ENCODE data around the gene ALLC.

GRCh38 chr2:3670941-3671340 lies 12.9 kb downstream of the ALLC start:
- TF ChIP-seq CTCF (IDR thresholded peaks at IDR 0.05; ENCODE audit: poor library complexity) (no peak), EZH2 (IDR thresholded peaks at IDR 0.05; ENCODE audit: borderline replicate concordance) (no peak), EZH2phosphoT487 (IDR thresholded peaks at IDR 0.05; ENCODE audit: low read depth, severe bottlenecking, unreplicated experiment) (no peak)

Data from hepatocyte (in vitro differentiated cells).